Omental fat pad (tissue), 4 donors: ENCODE results near the gene COL10A1. TPM values are rescaled to one million over a fixed set of nuclear protein-coding genes. Genes with fewer than 3 reads are reported as not detected.
"Not testable (repeated sequence)": the region's sequence is repeated elsewhere in the genome, so short reads cannot be mapped to it uniquely, and the experiment has no call there.

ENCODE experiments used
- ATAC-seq: fragments of 150-250 bp; one replicate; pipeline ENCODE4 v1.9.1; 2016; ENCODE audit warnings: mild to moderate bottlenecking, moderate library complexity; ENCODE audit not compliant: low FRiP score
- DNase-seq: peaks from one replicate; pipeline ENCODE4 v3.0.0-alpha.2; 2019; ENCODE audit warnings: low spot score
- CTCF ChIP-seq, 3 donors: fragments of 450-650 bp; IDR thresholded peaks; one replicate each; pipeline ENCODE4 v1.5.1; 2016 to 2017; ENCODE audit warnings: antibody characterized with exemption in 3 of 3, mild to moderate bottlenecking in 3 of 3, moderate library complexity in 2 of 3
- total RNA-seq, 4 donors: library from RNA; depleted of rRNA; stranded (reverse); fragments of >200 nt; gene quantifications; one replicate each; pipeline ENCODE4 v1.1.0, GENCODE V29; 2016

The COL10A1 gene
- total RNA-seq, 4 donors from 2014 or later: not detected

DNA sequence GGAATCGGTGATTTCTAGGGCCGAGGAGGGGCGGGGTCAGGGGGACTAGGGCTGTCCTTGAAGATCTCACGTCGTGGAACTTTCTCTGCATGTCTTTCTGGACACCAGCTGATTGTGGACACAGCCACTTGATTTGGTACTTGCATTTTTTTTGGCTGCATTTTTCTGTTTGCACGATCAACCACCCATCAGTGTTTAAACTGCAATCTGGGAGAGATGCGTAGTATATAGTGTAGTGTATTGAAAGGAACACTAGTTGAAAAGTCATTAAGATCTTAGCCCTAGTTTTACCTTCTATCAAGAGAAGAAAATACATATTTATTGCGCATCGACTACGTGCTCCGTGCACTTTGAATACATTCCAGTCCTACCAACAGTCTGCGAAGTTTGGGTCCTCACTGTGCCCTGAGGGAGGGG, 24.6 kb downstream of the COL10A1 start:
- DNase-seq: peak; percentile 35
- ATAC-seq: no peak

DNA sequence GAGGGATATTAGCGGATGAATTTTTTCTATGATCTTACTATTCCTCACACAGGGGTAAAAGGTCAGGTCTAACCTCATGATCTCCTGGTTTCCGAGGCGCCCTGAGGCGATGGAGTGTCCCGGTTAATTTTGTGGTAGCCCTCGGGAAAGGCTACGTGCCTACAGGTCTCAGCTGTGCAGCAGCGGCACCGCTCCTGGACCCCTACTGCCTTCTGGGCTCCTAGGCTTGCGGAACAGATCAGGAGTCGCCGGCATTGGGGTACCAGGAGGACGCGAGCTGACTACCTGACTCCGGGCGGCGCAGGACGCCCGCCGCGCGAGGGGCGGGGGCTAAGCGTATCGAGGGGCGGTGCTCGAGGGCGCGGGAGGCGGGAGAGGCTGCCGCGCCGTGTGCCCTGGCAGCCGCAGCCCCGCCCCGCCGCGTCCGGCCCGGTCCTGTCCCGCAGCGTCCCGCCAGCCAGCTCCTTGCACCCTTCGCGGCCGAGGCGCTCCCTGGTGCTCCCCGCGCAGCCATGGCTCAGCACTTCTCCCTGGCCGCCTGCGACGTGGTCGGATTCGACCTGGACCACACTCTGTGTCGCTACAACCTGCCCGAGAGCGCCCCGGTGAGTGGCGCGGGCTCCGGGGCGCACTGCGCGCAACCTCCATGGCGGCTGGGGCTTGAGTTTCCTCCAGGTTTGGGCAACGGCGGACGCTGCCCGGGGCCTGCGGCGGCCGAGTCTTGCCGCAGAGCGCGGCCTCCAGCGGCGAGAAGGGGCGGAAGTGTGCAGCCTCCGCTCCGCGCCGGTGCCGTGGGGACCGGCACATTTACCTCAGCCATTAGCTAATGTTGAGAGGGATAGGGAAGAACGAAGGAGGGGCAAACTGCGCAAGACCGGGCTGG, 25.3 kb downstream of the COL10A1 start, which contains the start of gene NT5DC1:
Gene NT5DC1, plus strand, starts transcription at position 435 of the 883 bp plus-strand sequence. Its CDS starts 78 bp downstream, at position 513.
- no peak for TF ChIP-seq CTCF (IDR thresholded peaks at IDR 0.05)
- peak; percentile 42 for DNase-seq
- peak; percentile 99 for ATAC-seq

More for the DNA sequence above, 24.6 kb downstream of the COL10A1 start:
- TF ChIP-seq CTCF (IDR thresholded peaks at IDR 0.05): no peak

DNA sequence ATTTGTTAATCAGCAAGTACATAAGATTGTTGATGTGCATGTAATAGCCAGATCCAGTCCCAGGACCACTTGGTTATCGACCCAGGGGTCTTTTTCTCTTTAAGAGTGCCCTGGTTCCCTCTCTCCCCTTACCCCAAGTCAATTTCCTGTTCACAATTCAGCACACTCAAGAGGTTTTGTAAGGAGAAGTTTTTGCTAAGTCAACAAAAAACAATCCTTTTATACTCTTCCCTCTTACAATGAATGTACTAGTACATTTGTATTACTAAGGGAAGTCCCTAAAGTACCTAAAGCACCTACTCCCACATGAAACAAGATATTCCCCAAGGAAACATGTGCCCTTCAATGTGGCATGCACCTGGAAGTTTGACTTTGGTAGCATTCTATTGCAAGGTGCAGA, 26.9 kb downstream of the COL10A1 start:
- DNase-seq (no peak), ATAC-seq (no peak)
- no peak for TF ChIP-seq CTCF (IDR thresholded peaks at IDR 0.05)

- ATAC-seq: no peak
- no peak for TF ChIP-seq CTCF (IDR thresholded peaks at IDR 0.05)
- no peak for DNase-seq
Observed at GRCh38 chr6:116096979-116097816, 28.7 kb downstream of the COL10A1 start.

- ATAC-seq, DNase-seq: not testable (repeated sequence)
Observed at GRCh38 chr6:116096048-116096759, 29.7 kb downstream of the COL10A1 start.

DNA sequence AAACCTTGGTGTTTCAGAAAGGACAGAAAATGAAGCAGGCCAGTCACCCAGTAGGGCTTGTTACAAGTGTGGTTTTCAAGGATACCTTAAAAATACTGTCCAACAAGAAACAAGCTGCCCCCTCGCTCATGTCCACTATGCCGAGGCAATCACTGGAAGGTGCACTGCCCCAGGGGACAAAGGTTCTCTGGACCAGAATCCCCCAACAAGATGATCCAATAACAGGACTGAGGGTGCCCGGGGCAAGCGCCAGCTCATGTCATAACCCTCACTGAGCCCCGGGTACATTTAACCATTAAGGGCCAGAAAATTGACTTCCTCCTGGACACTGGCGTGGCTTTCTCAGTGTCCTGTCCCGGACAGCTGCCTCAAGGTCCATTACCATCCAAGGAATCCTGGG, 31.9 kb downstream of the COL10A1 start:
- TF ChIP-seq CTCF (IDR thresholded peaks at IDR 0.05): no peak
- ATAC-seq (no peak), DNase-seq (no peak)

GRCh38 chr6:116090251-116090650, 35.7 kb downstream of the COL10A1 start:
- ATAC-seq (no peak), DNase-seq (no peak)
- no peak for TF ChIP-seq CTCF (IDR thresholded peaks at IDR 0.05)
